Measurements from ENCODE around the gene PTPRU. TPM values are rescaled to one million over a fixed set of nuclear protein-coding genes. Genes with fewer than 3 reads are reported as not detected.

The PTPRU gene
- total RNA-seq, 1 donor from 2014 or later, result 27.1 TPM

GRCh38 chr1:29354511-29355098 lies 118.3 kb downstream of the PTPRU start:
- Histone ChIP-seq H3K4me1 (ENCODE audit: control insufficient read depth in 3 of 3, insufficient read depth in 3 of 3, low read length in 3 of 3) (no peaks in the 10 kb centered on the region), H3K9ac (ENCODE audit: low read depth in 1 of 3, low read length in 3 of 3) (no peak overlapping the region), H3K27ac (ENCODE audit: low read depth, low read length) (no peak overlapping the region), H3K4me3 (ENCODE audit: low read length in 3 of 3) (no peak overlapping the region), H3K9me3 (ENCODE audit: control insufficient read depth in 3 of 3, low read length in 3 of 3) (no peaks in the 10 kb centered on the region), H3K27me3 (ENCODE audit: control insufficient read depth in 3 of 3, insufficient read depth in 3 of 3, low read length in 3 of 3) (peaks cover 20 to 42% (median 26%) of the 10 kb centered on the region in 3 donors), H3K36me3 (ENCODE audit: control insufficient read depth in 3 of 3, insufficient read depth in 3 of 3, low read length in 3 of 3) (no peaks in the 10 kb centered on the region)

DNA sequence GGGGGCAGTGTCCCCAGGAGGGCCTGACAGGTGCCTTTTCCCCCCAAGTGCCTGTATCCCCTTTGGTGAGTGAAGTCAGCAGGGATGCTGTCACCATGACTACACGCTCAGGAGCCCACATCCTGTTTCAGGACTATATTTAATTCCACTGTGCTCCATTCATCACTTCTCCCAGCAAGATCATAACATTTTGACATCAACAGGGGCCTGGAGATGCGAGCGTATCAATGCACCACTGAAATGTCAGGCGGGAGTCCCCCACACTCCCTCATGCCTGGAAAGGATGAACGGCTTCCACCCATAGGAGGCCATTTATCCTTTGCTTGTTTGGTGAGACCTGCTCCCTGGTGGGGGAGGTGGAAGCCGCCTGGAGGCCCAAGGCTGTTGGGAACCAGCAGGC lies 119.1 kb downstream of the PTPRU start:
- Histone ChIP-seq H3K27ac (ENCODE audit: low read depth, low read length) (no peak overlapping the region), H3K36me3 (ENCODE audit: control insufficient read depth in 3 of 3, insufficient read depth in 3 of 3, low read length in 3 of 3) (no peaks in the 10 kb centered on the region), H3K27me3 (ENCODE audit: control insufficient read depth in 3 of 3, insufficient read depth in 3 of 3, low read length in 3 of 3) (peaks cover 19 to 36% (median 20%) of the 10 kb centered on the region in 3 donors), H3K9ac (ENCODE audit: low read depth in 1 of 3, low read length in 3 of 3) (no peak overlapping the region), H3K9me3 (ENCODE audit: control insufficient read depth in 3 of 3, low read length in 3 of 3) (no peaks in the 10 kb centered on the region), H3K4me3 (ENCODE audit: low read length in 3 of 3) (no peak overlapping the region), H3K4me1 (ENCODE audit: control insufficient read depth in 3 of 3, insufficient read depth in 3 of 3, low read length in 3 of 3) (no peaks in the 10 kb centered on the region)

- Histone ChIP-seq H3K4me3 (ENCODE audit: low read length in 3 of 3) (no peak overlapping the region), H3K27ac (ENCODE audit: low read depth, low read length) (no peak overlapping the region), H3K9me3 (ENCODE audit: control insufficient read depth in 3 of 3, low read length in 3 of 3) (no peaks in the 10 kb centered on the region), H3K9ac (ENCODE audit: low read depth in 1 of 3, low read length in 3 of 3) (no peak overlapping the region), H3K27me3 (ENCODE audit: control insufficient read depth in 3 of 3, insufficient read depth in 3 of 3, low read length in 3 of 3) (peaks cover 17 to 33% (median 21%) of the 10 kb centered on the region in 3 donors), H3K36me3 (ENCODE audit: control insufficient read depth in 3 of 3, insufficient read depth in 3 of 3, low read length in 3 of 3) (no peaks in the 10 kb centered on the region), H3K4me1 (ENCODE audit: control insufficient read depth in 3 of 3, insufficient read depth in 3 of 3, low read length in 3 of 3) (no peaks in the 10 kb centered on the region)
These were observed 120.3 kb downstream of the PTPRU start for GRCh38 chr1:29356663-29357062.

- Histone ChIP-seq H3K27ac (ENCODE audit: low read depth, low read length) (no peak overlapping the region), H3K4me3 (ENCODE audit: low read length in 3 of 3) (no peak overlapping the region), H3K9me3 (ENCODE audit: control insufficient read depth in 3 of 3, low read length in 3 of 3) (no peaks in the 10 kb centered on the region), H3K36me3 (ENCODE audit: control insufficient read depth in 3 of 3, insufficient read depth in 3 of 3, low read length in 3 of 3) (no peaks in the 10 kb centered on the region), H3K27me3 (ENCODE audit: control insufficient read depth in 3 of 3, insufficient read depth in 3 of 3, low read length in 3 of 3) (peaks cover 14 to 33% (median 24%) of the 10 kb centered on the region in 3 donors), H3K4me1 (ENCODE audit: control insufficient read depth in 3 of 3, insufficient read depth in 3 of 3, low read length in 3 of 3) (no peaks in the 10 kb centered on the region), H3K9ac (ENCODE audit: low read depth in 1 of 3, low read length in 3 of 3) (no peak overlapping the region)
These were observed 121.1 kb downstream of the PTPRU start for GRCh38 chr1:29357452-29357851.

DNA sequence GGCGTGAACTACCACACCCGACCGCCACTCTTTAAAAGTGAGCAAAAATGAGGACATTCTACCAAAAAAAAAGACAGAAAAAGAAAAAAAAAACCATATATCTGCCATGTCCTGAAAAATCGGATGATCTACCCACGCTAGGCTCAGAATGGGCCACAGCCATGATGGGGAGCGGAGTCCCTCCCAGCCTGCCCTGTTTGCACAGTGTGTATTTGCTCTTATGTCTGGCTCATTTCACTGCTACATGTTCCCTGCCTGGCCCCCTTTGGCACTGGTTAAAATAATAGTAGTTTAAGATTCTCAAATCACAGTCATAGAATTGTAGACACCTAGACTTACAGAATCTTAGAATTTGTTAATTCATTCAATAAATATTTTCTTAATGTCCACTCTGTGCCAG lies 121.9 kb downstream of the PTPRU start:
- H3K36me3 ChIP-seq (ENCODE audit: control insufficient read depth in 3 of 3, insufficient read depth in 3 of 3, low read length in 3 of 3), result no peaks in the 10 kb centered on the region
- no peak overlapping the region for H3K4me3 ChIP-seq (ENCODE audit: low read length in 3 of 3)
- no peaks in the 10 kb centered on the region for H3K4me1 ChIP-seq (ENCODE audit: control insufficient read depth in 3 of 3, insufficient read depth in 3 of 3, low read length in 3 of 3)
- no peak overlapping the region for H3K9ac ChIP-seq (ENCODE audit: low read depth in 1 of 3, low read length in 3 of 3)
- H3K27ac ChIP-seq (ENCODE audit: low read depth, low read length), result no peak overlapping the region
- peaks cover 9 to 30% (median 20%) of the 10 kb centered on the region in 3 donors for H3K27me3 ChIP-seq (ENCODE audit: control insufficient read depth in 3 of 3, insufficient read depth in 3 of 3, low read length in 3 of 3)
- H3K9me3 ChIP-seq (ENCODE audit: control insufficient read depth in 3 of 3, low read length in 3 of 3), result no peaks in the 10 kb centered on the region

- Histone ChIP-seq H3K27me3 (ENCODE audit: control insufficient read depth in 3 of 3, insufficient read depth in 3 of 3, low read length in 3 of 3) (peaks cover 6 to 16% (median 15%) of the 10 kb centered on the region in 3 donors), H3K4me3 (ENCODE audit: low read length in 3 of 3) (no peak overlapping the region), H3K9ac (ENCODE audit: low read depth in 1 of 3, low read length in 3 of 3) (no peak overlapping the region), H3K36me3 (ENCODE audit: control insufficient read depth in 3 of 3, insufficient read depth in 3 of 3, low read length in 3 of 3) (no peaks in the 10 kb centered on the region), H3K4me1 (ENCODE audit: control insufficient read depth in 3 of 3, insufficient read depth in 3 of 3, low read length in 3 of 3) (peaks cover 6 to 9% (median 9%) of the 10 kb centered on the region in 3 donors), H3K9me3 (ENCODE audit: control insufficient read depth in 3 of 3, low read length in 3 of 3) (no peaks in the 10 kb centered on the region), H3K27ac (ENCODE audit: low read depth, low read length) (no peak overlapping the region)
These were observed 124.4 kb downstream of the PTPRU start for GRCh38 chr1:29360768-29361167.

DNA sequence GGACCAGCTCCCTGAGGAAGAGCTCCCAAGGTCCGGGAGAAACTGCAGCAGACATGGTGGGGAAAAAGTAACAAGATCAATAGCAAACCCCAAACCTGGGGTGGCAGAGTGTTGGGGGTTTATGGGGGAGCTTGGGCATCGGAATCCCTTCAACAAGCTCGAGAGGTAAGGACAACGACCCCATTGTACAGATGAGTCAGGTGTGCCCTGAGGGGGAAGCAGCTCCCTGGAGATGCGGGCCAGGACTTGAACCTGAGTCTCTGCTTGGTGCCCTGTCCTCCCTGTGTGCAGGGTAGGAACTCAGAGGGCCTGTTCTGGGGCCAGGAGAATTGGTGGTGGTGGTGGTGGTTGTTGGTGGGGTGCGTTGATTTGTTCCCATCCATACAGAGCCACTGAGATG lies 125.4 kb downstream of the PTPRU start:
- peaks cover 6 to 9% (median 9%) of the 10 kb centered on the region in 3 donors for H3K4me1 ChIP-seq (ENCODE audit: control insufficient read depth in 3 of 3, insufficient read depth in 3 of 3, low read length in 3 of 3)
- H3K4me3 ChIP-seq (ENCODE audit: low read length in 3 of 3), result no peak overlapping the region
- peaks cover 4 to 16% (median 15%) of the 10 kb centered on the region in 3 donors for H3K27me3 ChIP-seq (ENCODE audit: control insufficient read depth in 3 of 3, insufficient read depth in 3 of 3, low read length in 3 of 3)
- no peak overlapping the region for H3K9ac ChIP-seq (ENCODE audit: low read depth in 1 of 3, low read length in 3 of 3)
- H3K9me3 ChIP-seq (ENCODE audit: control insufficient read depth in 3 of 3, low read length in 3 of 3), result no peaks in the 10 kb centered on the region
- no peaks in the 10 kb centered on the region for H3K36me3 ChIP-seq (ENCODE audit: control insufficient read depth in 3 of 3, insufficient read depth in 3 of 3, low read length in 3 of 3)
- no peak overlapping the region for H3K27ac ChIP-seq (ENCODE audit: low read depth, low read length)

DNA sequence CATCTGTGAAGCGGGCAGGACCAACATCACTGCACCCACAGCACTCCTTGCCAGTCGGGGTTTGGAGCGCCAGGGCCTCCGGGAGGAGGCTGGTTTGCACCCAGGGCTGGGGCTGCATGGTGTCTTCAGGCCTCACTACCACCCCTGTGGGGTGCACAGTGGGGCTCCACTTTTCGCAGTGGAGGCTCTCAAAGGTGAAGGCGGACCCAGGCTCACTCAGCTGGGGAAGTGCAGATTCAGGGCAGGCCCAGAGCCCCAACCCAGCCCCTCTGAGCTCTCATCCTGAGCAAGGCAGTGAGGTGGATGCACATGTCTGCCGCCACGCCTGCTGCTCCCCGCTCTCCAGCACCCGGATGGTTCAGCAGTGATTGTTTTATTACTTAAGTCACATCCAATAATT lies 125.8 kb downstream of the PTPRU start:
- no peak overlapping the region for H3K4me3 ChIP-seq (ENCODE audit: low read length in 3 of 3)
- peaks cover 6 to 9% (median 9%) of the 10 kb centered on the region in 3 donors for H3K4me1 ChIP-seq (ENCODE audit: control insufficient read depth in 3 of 3, insufficient read depth in 3 of 3, low read length in 3 of 3)
- no peak overlapping the region for H3K27ac ChIP-seq (ENCODE audit: low read depth, low read length)
- H3K36me3 ChIP-seq (ENCODE audit: control insufficient read depth in 3 of 3, insufficient read depth in 3 of 3, low read length in 3 of 3), result no peaks in the 10 kb centered on the region
- H3K9me3 ChIP-seq (ENCODE audit: control insufficient read depth in 3 of 3, low read length in 3 of 3), result no peaks in the 10 kb centered on the region
- H3K27me3 ChIP-seq (ENCODE audit: control insufficient read depth in 3 of 3, insufficient read depth in 3 of 3, low read length in 3 of 3), result peaks cover 4 to 15% (median 13%) of the 10 kb centered on the region in 3 donors
- H3K9ac ChIP-seq (ENCODE audit: low read depth in 1 of 3, low read length in 3 of 3), result no peak overlapping the region

DNA sequence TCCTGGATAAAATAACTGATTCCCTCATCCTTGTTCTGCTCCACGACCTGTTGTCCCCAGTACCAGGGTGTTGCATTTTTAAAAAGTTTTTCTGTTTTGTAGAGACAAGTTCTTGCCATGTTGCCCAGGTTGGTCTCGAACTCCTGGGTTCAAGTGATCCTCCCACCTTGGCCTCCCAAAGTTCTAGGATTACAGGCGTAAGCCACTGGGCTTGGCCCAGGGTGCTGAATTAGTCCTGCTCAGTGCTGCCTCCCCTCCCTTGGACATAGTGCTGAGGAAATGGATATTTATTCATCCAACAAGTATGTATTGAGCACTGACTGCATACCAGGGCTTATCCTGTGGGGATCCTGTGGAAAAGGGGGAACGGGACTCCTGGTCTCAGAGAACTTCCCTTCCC lies 126.4 kb downstream of the PTPRU start:
- Histone ChIP-seq H3K27ac (ENCODE audit: low read depth, low read length) (no peak overlapping the region), H3K27me3 (ENCODE audit: control insufficient read depth in 3 of 3, insufficient read depth in 3 of 3, low read length in 3 of 3) (peaks cover 4 to 15% (median 12%) of the 10 kb centered on the region in 3 donors), H3K9ac (ENCODE audit: low read depth in 1 of 3, low read length in 3 of 3) (no peak overlapping the region), H3K36me3 (ENCODE audit: control insufficient read depth in 3 of 3, insufficient read depth in 3 of 3, low read length in 3 of 3) (no peaks in the 10 kb centered on the region), H3K4me3 (ENCODE audit: low read length in 3 of 3) (no peak overlapping the region), H3K9me3 (ENCODE audit: control insufficient read depth in 3 of 3, low read length in 3 of 3) (no peaks in the 10 kb centered on the region), H3K4me1 (ENCODE audit: control insufficient read depth in 3 of 3, insufficient read depth in 3 of 3, low read length in 3 of 3) (peaks cover 6 to 9% (median 9%) of the 10 kb centered on the region in 3 donors)

GRCh38 chr1:29363536-29363935 lies 127.2 kb downstream of the PTPRU start:
- Histone ChIP-seq H3K36me3 (ENCODE audit: control insufficient read depth in 3 of 3, insufficient read depth in 3 of 3, low read length in 3 of 3) (no peaks in the 10 kb centered on the region), H3K4me3 (ENCODE audit: low read length in 3 of 3) (no peak overlapping the region), H3K27me3 (ENCODE audit: control insufficient read depth in 3 of 3, insufficient read depth in 3 of 3, low read length in 3 of 3) (peaks cover 4 to 14% (median 9%) of the 10 kb centered on the region in 3 donors), H3K9me3 (ENCODE audit: control insufficient read depth in 3 of 3, low read length in 3 of 3) (no peaks in the 10 kb centered on the region), H3K9ac (ENCODE audit: low read depth in 1 of 3, low read length in 3 of 3) (no peak overlapping the region), H3K4me1 (ENCODE audit: control insufficient read depth in 3 of 3, insufficient read depth in 3 of 3, low read length in 3 of 3) (peaks cover 6 to 9% (median 9%) of the 10 kb centered on the region in 3 donors), H3K27ac (ENCODE audit: low read depth, low read length) (no peak overlapping the region)
